ENCODE data around the gene KIF27. TPM values are rescaled to one million over a fixed set of nuclear protein-coding genes. Genes with fewer than 3 reads are reported as not detected.

The KIF27 gene
- total and polyA plus RNA-seq, 2 of the 4 experiments (the other 2 are of a cell fraction) = 0.60 to 1.6 TPM

- H4K8ac ChIP-seq (ENCODE audit: low read depth in 2 of 2, low read length in 2 of 2) = no peak overlapping the region
- no peaks in the 10 kb centered on the region for H3K27me3 ChIP-seq (ENCODE audit: control insufficient read depth, insufficient read depth, low read length)
- H4K5ac ChIP-seq (ENCODE audit: low read depth, low read length) = no peak overlapping the region
- no peak overlapping the region for H2AFZ ChIP-seq (replicated peaks; ENCODE audit: low read length, poor library complexity)
- POLR2A ChIA-PET (ENCODE audit: unreplicated experiment) = no interaction called here
- H4K20me1 ChIP-seq (ENCODE audit: insufficient read depth, low read length) = no peaks in the 10 kb centered on the region
- BruUV-seq (replicated peaks) = no TSS peak
- no peak overlapping the region for H2BK20ac ChIP-seq (ENCODE audit: low read depth, low read length)
- no peaks in the 10 kb centered on the region for H3K9me1 ChIP-seq (ENCODE audit: insufficient read depth, low read length)
- no peak overlapping the region for H2BK5ac ChIP-seq (ENCODE audit: low read depth, low read length, poor library complexity, severe bottlenecking)
- in situ Hi-C loops (cut with MboI; ENCODE audit: low sequenced_read_pairs) = no loop called here
- no peak overlapping the region for H3K4me2 ChIP-seq (ENCODE audit: low read depth, low read length)
- no peak overlapping the region for H2AK9ac ChIP-seq (replicated peaks; ENCODE audit: low read depth, low read length, poor library complexity)
- intact Hi-C loops (cut with micrococcal nuclease) = no loop called here
- no peaks in the 10 kb centered on the region for H3K4me1 ChIP-seq (ENCODE audit: control insufficient read depth, insufficient read depth, low read length)
- H3K36me3 ChIP-seq (ENCODE audit: control insufficient read depth, insufficient read depth, low read length) = no peaks in the 10 kb centered on the region
- H3K27ac ChIP-seq (ENCODE audit: insufficient read depth, low read length) = no peak overlapping the region
- no peak overlapping the region for H2BK120ac ChIP-seq (ENCODE audit: low read depth, low read length)
- DNase-seq = no peak
- H3K14ac ChIP-seq (replicated peaks; ENCODE audit: low read depth, low read length) = no peak overlapping the region
- H2BK15ac ChIP-seq (ENCODE audit: low read depth, low read length) = no peak overlapping the region
- no peak overlapping the region for H3K56ac ChIP-seq (ENCODE audit: extremely low read depth, insufficient read depth, low read length)
- CTCF ChIA-PET = no interaction called here
- H2AK5ac ChIP-seq (ENCODE audit: low read depth, low read length) = no peak overlapping the region
- no peaks in the 10 kb centered on the region for H3K9me3 ChIP-seq (ENCODE audit: control insufficient read depth, insufficient read depth, low read length)
- no peak overlapping the region for H3K4ac ChIP-seq (ENCODE audit: low read depth, low read length)
- H4K91ac ChIP-seq (ENCODE audit: insufficient read depth, low read depth, low read length) = no peak overlapping the region
- no peak overlapping the region for H3K18ac ChIP-seq (ENCODE audit: low read depth, low read length)
- no peak overlapping the region for H3K9ac ChIP-seq (ENCODE audit: low read depth, low read length)
- WGBS, 2 experiments (ENCODE audit: extremely low coverage in 2 of 2, insufficient read length in 1 of 2) = no CpG with 5 or more reads among the region's 1 CpG
- ATAC-seq (ENCODE audit: low read depth) = no peak
- TF ChIP-seq MXI1 (IDR thresholded peaks at IDR 0.05; ENCODE audit: borderline replicate concordance, low read depth, low read length) = no peak
- TF ChIP-seq BHLHE40 (IDR thresholded peaks at IDR 0.05; ENCODE audit: low read depth, low read length) = no peak
- TF ChIP-seq RAD21 (IDR thresholded peaks at IDR 0.05; ENCODE audit: low read length) = no peak
- TF ChIP-seq MAFK (IDR thresholded peaks at IDR 0.05; ENCODE audit: low read depth, low read length) = no peak
- no peak for TF ChIP-seq RFX5 (IDR thresholded peaks at IDR 0.05; ENCODE audit: low read depth, low read length)
- TF ChIP-seq, protein P1, sequence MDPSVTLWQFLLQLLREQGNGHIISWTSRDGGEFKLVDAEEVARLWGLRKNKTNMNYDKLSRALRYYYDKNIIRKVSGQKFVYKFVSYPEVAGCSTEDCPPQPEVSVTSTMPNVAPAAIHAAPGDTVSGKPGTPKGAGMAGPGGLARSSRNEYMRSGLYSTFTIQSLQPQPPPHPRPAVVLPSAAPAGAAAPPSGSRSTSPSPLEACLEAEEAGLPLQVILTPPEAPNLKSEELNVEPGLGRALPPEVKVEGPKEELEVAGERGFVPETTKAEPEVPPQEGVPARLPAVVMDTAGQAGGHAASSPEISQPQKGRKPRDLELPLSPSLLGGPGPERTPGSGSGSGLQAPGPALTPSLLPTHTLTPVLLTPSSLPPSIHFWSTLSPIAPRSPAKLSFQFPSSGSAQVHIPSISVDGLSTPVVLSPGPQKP (IDR thresholded peaks at IDR 0.05; ENCODE audit: borderline replicate concordance, low read depth, low read length) = no peak
- no peak for TF ChIP-seq CHD1 (IDR thresholded peaks at IDR 0.05; ENCODE audit: low read depth, low read length)
- TF ChIP-seq USF2 (IDR thresholded peaks at IDR 0.05; ENCODE audit: low read depth, low read length) = no peak
- TF ChIP-seq MAZ (IDR thresholded peaks at IDR 0.05; ENCODE audit: borderline replicate concordance, low read depth, low read length) = no peak
- H3K79me1 ChIP-seq (ENCODE audit: low read depth in 1 of 2, low read length in 2 of 2) = no peaks in the 10 kb centered on the region
- dilution Hi-C loops (cut with HindIII; ENCODE audit: low sequenced_read_pairs, unreplicated experiment) = no loop called here
- no peak overlapping the region for H3K4me3 ChIP-seq (ENCODE audit: insufficient read depth, low read depth, low read length)
- H3K23ac ChIP-seq (ENCODE audit: low read depth, low read length) = no peak overlapping the region
Measured at GRCh38 chr9:83792746-83793145, 128.5 kb downstream of the KIF27 start.

Small RNA genes within 50 kb of the gene (microRNA-seq; reads per million reads assigned to microRNA genes)
- 65.4 reads per million, percentile 47 among the genes with 10 or more reads in this experiment for gene MIR7-1 (ENCODE audit: unreplicated experiment)

Other genes starting within 250 kb of the KIF27 start
- gene UBQLN1, start 213.5 kb downstream of the KIF27 start, total RNA-seq (2012; rRNA removed) = 129 and 164 TPM in 2 replicates
- 66.4 and 74.3 TPM in 2 replicates for gene UBQLN1, start 213.5 kb downstream of the KIF27 start, polyA plus RNA-seq (2012; rRNA removed)
- 0.18 and 1.7 TPM in 2 replicates for gene GKAP1, start 103.7 kb downstream of the KIF27 start, total RNA-seq (2012; rRNA removed)
- gene GKAP1, start 103.7 kb downstream of the KIF27 start, polyA plus RNA-seq (2012; rRNA removed) = 0.87 and 1.4 TPM in 2 replicates
- 422 and 601 TPM in 2 replicates for gene HNRNPK, start 58.8 kb upstream of the KIF27 start, total RNA-seq (2012; rRNA removed)
- 419 and 458 TPM in 2 replicates for gene HNRNPK, start 58.8 kb upstream of the KIF27 start, polyA plus RNA-seq (2012; rRNA removed)
- gene RMI1, start 59.4 kb upstream of the KIF27 start, total RNA-seq (2012; rRNA removed) = 6.8 and 12.8 TPM in 2 replicates
- gene RMI1, start 59.4 kb upstream of the KIF27 start, polyA plus RNA-seq (2012; rRNA removed) = 2.7 and 4.4 TPM in 2 replicates